NCI-H2196 treated with DMSO at 0.1 percent for 48 hours (cell line): Measurements from ENCODE around the gene TEAD3.
"Not testable (repeated sequence)": the region's sequence is repeated elsewhere in the genome, so short reads cannot be mapped to it uniquely, and the experiment has no call there.

Experiments
- DNase-seq: peaks from one replicate; lab custom pipeline; 2025; ENCODE audit not compliant: unreplicated experiment; lab: John Stamatoyannopoulos, UW

The TEAD3 gene

DNA sequence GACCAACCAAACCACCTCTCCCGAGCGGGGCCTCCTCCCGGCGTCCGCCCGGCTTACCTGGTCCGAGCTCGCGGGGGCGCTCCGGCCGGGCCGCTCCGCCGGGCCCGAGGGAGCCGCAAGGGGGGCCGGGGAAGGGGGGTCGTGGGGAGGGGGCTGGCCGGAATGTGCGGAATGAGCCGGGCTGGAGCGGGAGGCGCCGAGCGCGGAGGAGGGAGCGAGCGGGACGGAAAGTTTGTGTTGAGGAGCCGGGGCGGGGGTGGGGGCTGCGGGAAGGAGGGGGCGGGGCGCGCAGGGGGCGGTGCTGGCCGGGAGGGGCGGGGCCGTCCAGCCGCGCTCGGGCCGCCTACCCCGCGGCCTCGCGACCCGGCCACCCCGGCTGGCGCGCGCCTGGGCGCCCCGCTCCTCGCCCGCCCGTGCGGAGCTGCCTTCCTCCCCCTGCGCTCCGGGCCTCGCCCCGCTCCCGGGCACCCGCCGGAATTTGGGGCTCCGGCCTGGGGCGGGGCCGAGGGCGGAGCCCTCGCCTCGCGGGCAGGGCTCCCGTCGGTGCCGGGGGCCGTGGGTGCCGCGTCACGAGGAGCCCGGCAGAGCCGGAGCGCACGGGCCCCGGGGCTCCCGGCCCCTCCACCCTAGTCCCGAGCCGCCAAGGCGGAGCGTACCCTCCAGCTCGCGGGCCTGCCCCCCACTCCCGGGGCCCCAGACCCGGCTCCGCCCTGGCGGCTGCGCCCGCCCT is at the start of gene TEAD3:
Gene TEAD3, minus strand, starts transcription at position 239 of the 730 bp plus-strand sequence.
- no peak for DNase-seq

GRCh38 chr6:35544769-35545361 is 48.0 kb upstream of the TEAD3 start:
- no peak for DNase-seq

DNA sequence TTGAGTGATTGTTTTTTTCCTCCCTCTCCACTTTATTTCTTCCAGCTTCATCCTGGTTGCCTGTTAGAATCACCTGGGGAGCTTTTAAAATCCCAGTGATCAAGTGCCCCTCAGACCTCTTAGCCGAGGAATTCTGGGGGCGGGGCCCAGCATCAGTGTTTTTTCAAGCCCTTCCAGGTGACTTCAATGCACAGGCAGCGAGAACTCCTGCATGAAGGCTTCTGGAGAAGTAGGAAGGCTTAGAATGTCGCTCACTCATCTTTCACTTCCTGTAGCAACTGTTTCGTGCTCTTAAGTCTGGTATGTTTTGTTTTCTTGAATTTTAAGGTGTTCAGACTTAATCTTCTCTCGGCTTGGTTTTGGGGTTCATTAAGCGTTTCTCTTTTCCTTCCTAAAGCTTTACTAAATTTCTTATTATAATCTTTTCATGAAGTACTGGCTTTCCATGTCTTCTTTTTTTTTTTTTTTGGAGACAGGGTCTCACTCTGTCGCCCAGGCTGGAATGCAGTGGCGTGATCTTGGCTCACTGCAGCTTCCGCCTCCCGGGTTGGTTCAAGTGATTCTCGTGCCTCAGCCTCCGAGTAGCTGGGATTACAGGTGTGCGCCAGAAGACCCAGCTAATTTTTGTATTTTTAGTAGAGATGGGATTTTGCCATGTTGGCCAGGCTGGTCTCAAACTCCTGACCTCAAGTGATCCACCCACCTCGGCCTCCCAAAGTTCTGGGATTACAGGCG is 46.7 kb upstream of the TEAD3 start:
- no peak for DNase-seq

GRCh38 chr6:35541836-35542235 is 45.0 kb upstream of the TEAD3 start:
- DNase-seq, result no peak

GRCh38 chr6:35539223-35539622 is 42.3 kb upstream of the TEAD3 start:
- DNase-seq, result no peak

- not testable (repeated sequence) for DNase-seq
Measured at GRCh38 chr6:35535847-35536246, 39.0 kb upstream of the TEAD3 start.

GRCh38 chr6:35534407-35535170 is 37.7 kb upstream of the TEAD3 start:
- DNase-seq, result no peak

DNA sequence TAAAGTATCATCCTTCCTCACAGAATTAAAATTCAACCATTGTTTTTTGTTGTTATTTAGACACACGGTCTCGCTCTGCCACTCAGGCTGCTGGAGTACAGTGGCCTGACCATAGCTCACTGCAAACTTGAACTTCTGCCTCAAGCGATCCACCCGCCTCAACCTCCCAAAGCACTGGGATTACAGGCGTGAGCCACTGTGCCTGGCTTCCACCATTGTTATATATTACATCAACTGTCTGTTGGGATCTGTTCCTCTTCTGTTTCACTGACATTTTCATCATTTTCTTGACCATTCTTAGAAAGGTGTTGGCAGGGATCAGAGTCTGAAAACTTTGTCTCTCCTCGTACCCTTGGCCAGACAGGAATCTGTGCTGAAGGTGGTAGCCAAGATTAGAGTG is 37.1 kb upstream of the TEAD3 start:
- DNase-seq, result no peak

DNA sequence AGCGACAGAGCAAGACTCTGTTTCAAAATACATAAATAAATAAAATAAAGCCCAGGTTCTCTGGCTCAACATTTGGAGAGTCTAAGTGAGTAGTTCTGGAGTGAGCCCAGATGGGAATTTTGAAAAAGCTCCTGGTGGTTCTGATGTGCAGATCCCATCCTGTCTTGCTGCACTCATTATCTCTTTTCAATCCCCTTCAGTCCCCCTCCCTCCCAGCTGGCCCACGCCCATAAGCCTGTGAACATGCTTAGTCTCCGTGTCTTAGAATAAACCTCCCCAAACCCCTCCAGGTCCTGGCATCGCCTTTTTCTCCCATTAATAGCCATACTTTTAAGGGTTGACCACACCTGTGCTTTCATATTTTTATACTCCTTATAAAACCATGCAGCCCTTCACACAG is 35.2 kb upstream of the TEAD3 start:
- no peak for DNase-seq

DNA sequence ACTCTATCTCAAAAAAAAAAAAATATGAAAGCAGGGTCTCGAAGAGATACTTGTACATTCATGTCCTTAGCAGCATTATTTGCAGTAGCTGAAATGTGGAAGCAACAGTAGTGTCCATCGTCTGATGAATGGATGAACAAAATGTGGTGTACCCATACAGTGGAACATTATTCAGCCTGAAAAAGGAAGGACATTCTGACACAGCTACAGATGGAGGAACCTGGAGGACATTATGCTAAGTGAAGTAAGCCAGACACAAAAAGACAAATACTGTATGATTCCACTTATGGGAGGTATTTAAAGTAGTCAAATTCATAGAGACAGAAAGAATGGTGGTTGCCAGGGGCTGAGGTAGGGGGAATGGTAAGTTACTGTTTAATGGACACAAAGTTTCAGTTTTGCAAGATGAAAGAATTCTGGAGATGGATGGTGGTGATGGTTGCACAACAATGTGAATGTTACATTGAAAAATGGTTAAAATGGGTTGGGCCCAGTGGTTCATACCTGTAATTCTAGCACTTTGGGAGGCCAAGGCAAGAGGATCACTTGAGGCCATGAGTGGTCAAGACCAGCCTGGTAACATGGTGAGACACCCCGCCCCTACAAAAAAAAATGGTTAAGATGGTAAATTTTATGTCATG is 27.6 kb upstream of the TEAD3 start:
- DNase-seq, result no peak

DNA sequence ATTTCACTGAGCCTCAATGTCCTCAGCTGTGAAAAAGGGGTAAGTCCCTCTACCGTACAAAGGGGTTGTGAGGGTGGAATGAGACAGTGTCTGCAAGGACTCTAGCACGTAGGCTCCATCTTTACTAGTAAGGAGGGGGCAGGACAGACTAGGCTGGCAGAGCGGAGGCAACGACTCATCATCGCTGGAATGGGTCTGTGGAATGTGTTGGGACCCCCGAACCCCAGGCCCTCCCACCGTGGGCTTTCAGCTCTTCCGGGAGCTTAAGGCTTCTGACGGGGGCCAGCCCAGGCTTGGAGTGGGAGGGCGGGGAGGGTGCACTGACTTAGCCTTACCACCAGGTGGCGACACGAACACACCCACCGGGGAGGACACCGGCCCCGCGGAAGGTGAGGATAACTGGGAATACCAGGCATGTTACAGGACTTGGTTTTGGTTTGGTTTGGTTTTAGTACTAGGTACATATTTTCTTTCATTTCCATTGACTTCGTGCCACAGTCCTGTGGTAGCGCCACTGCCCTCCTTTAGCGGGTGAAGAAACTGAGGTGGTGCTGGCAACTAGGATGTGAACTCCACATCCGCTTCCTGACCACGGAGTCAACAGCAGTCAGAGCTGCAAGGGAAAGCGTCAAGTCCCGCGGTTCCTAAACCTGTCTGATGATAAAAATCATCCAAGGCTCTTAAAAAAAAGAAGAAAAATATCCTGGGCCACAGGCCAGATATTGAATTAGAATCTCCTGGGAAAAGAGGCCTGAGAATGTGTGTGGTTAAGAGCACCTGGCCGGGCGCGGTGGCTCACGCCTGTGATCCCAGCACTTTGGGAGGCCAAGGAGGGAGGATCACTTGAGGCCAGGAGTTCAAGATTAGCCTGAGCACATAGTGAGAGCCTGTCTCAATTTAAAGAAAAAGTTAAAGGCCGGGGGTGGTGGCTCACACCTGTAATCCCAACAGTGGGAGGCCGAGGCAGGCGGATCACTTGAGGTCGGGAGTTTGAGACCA is 26.1 kb upstream of the TEAD3 start:
- DNase-seq, result peak; percentile 53

GRCh38 chr6:35522151-35522550 is 25.3 kb upstream of the TEAD3 start:
- no peak for DNase-seq

- DNase-seq, result no peak
Measured at GRCh38 chr6:35521235-35521634, 24.4 kb upstream of the TEAD3 start.

- DNase-seq, result no peak
Measured at GRCh38 chr6:35519313-35520015, 22.6 kb upstream of the TEAD3 start.

DNA sequence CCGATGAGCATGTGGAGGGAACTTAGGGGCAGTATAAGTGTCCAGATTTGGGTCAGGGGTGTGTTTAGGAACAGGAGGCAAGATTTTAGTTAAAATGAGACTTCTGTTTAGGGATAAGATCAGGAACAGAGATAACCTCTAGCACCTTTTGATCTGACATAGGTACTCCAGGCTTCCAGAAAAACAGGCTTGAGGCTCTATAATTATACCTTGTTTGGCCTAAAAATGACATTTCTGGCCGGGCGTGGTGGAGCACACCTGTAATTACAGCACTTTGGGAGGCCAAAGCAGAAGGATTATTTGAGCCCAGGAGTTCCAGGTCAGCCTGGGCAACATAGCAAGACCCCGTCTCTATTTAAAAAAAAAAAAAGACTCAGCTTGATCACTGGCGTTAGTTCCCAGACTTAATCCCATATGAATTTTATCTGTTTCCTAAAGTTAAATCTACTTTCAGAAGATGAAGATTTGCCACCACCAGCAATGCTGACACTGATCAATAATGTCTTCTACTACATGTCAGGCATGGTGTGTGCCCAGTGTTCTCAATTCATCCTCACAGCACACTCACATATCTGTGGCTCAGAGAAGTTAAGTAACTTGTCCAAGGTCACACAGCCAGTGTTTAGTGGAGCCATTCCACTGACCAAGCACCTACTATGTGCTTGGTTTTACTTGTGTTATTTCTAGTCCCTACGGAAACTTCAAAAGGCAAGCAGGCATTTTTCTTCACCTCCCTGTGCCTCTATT is 21.9 kb upstream of the TEAD3 start:
- no peak for DNase-seq

- DNase-seq, result not testable (repeated sequence)
Measured at GRCh38 chr6:35517978-35518377, 21.1 kb upstream of the TEAD3 start.

- DNase-seq, result no peak
Measured at GRCh38 chr6:35516712-35517111, 19.8 kb upstream of the TEAD3 start.

DNA sequence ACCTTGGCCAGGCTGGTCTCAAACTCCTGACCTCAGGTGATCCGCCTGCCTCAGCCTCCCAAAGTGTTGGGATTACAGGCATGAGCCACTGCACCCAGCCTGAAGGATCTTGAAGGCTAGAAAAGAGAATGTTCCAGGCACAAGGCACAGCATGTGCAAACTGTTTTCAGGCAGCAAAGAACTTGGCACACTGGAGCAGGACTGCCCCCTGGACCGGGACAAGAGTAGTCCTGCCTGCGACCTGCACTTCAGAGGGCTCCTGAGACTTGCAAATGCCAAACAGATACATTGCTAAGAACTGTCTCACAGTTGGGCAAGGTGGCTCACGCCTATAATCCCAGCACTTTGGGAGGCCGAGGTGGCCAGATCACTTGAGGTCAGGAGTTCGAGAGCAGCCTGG is 19.1 kb upstream of the TEAD3 start:
- not testable (repeated sequence) for DNase-seq
